Stimulated activated CD8-positive, alpha-beta memory T cell treated with anti-CD3 and anti-CD28 coated beads, Interleukin-4, amount 100 ng/mL, for 24 hours (primary cell): Measurements from ENCODE around the gene KCNQ1OT1.

Experiments
- DNase-seq: peaks from one replicate; pipeline ENCODE4 v3.0.0-alpha.2; 2020; ENCODE audit warnings: low read depth

KCNQ1OT1 gene

DNA sequence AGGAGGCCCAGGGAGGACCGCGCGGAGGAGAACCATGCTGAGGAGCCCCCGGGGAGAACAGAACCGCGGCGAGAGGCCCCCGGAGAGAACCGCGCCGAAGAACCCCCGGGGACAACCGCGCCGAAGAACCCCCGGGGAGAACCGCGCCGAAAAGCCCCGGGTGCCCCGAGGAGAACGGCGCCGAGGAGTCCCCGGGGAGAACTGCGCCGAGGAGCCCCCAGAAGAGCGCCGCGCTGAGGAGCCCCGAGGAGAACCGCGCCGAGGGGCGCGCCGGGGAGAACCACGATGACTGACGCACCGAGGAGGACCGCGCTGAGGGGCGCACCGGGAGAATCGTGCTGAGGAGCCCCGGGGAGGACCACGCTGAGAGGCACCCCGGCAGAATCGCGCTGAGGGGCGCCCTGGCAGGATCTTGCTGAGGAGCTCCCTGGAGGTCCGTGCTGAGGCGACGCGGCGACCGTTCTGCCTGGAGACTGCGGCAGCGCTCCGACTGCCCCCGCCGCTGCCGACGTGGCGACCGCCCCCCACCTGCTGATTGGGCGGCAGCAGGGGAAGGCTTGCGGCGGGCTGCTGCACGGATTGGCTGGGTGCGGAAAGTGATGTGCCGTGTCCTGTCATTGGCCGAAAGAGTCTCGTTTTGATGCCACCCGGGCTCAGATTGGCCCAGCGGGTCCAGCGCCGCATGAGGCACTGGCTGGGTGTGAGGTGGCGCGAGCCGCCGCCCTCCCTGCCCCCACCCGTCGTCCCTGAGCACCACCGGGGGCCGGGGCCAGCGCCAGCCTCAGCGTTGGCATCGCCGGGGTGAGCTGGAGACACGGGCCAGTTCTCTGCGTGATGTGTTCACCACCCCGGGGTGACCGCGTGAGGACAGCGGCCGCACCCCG is at the start of gene KCNQ1OT1:
Gene KCNQ1OT1, minus strand, starts transcription at position 464 of the 884 bp plus-strand sequence.
- peak; percentile 70 for DNase-seq

DNA sequence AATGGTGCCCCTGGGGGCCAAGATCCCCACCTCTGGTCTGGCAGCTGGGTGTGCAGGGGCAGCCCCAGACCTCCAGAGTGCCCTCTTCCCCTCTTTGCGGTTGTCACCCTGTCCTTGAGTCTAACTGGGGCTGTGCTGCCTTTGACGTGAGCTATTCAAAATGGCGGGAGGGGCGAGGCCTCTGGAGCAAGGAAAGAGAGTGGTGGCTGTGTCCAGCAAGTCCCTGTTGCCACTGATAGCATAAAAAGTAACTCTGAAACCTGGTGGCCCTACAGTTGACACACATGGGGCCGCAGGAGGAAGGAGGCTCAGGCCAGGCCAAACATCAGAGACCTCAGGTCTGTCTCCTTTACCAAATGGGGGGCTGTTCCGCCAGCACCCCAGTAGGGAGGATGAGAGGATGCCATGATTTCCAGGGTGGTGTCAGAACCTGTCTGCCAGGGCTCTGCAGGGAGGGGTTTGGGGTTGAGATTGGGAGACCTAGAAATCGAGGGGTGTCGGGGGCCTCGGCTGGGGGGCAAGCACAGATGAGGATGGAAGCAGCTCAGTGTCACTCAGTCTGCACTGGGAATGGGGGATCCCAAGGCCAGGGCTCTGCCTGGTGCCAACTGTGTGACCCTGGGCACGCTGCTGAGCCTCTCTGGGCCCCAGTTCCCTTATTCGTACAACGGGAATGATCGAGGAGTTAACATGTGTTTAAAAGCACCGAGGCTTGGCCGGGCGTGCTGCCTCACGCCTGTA is 49.2 kb upstream of the KCNQ1OT1 start:
- DNase-seq, result no peak

DNA sequence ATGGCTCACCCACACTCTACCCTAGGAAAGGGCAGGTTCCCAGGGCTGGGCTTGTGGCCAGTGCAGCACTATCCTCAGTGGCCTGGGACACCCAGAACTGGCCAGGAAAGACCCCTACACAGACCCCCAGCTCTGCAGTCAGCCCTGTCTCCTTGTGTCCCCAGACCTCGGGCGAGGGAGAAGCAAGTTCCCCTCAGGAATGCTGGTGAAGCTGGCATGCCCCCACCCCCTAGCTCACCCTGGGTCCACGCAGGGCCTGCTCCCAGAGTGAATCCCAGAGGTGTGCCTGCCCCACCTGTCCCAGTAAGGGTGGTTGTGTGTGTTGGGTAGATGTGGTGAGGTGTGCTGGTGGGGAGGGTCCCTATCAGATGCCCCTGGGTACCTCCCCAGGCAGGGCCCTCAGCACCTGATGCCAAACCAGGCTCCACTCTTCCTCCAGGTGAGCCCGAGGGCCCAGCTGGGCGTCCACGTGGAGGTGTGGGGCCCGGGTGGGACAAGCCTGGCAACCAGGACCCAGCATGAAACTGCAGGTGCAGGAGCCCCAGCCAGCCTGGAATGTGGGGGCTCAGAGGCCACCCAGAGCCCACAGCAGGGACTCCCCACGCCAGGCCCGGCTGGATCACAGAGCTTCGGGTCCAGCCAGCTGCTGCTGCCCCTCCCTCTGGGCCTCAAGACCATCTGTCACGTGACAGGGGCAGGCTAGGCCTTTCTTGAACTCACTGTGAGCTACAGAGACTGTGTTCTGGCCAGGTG is 48.4 kb upstream of the KCNQ1OT1 start:
- no peak for DNase-seq

DNA sequence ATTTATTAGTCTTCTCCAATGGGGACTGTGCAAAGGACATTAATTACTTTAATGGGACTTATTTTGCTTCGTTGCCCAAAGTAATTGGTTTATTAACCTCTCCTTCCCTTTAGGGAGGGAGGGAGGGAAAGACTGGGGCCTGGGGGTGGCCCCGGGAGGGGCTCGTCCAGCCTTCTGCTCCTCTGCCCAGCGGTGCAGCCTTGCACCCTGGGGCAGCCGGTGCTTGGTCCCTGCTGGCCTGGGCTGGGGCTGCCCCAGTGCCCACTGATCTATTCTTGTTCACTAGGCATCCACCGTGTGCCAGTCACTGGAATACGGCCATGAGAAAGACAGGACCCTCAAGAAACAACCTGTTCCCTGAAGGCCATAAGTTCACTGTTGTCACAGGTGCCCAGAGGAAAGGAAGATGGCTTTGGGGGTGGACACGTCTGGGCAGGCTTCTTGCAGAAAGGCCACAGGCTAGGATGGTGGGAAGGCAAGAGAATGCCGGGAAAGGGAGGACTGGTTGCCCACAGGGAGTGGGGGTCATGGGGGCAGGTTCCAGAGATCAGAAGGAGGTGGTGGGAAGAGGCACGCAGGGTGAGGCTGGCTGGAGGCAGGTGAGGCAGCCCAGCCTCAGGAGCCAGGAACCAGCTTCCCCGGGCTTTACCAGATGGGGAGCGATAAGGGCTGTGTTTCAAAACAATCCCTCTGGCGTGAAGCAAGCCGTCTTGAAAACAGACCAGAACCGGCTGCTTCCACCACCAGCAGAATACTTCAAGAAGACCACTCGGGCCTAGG is 47.6 kb upstream of the KCNQ1OT1 start:
- DNase-seq, result no peak

DNA sequence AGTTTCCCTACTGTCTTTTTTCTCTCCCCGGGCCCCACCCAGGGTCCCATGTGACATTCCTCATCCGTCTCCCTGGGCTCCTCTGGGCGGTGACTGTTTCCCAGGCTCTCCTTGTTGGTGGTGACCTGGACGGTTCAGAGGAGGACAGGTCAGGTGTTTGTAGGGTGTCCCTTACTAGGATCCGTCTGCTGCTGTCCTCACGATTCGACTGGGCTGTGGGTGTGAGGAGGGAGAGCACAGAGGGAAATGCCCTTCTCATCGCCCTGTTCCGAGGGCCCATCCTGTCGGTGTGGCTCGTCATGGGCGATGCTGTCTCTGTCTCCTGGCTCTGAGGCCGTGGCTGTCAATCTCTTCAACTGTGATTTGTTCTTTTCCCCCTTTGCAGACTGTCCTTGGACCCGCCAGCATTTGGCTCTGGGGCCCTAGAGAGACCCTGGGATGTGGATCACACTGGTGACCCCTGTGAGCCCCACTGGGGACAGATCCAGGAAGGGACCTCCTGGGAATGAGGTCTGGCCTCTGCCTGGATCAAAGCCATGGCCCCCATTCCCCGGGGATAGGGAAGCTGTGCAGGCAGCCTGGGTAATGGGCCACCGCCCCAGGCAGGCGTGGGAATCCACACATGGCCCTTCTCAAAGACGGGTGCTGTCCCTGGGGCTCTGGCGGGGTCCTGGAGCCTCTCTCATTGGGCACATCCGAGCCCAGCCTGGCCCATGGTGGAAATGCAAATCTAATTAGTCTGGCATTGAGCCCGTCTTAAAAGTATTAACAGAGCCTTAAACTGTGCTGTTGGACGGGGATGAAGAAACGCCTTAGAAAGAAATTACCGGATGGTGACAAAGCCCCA is 46.8 kb upstream of the KCNQ1OT1 start:
- no peak for DNase-seq

DNA sequence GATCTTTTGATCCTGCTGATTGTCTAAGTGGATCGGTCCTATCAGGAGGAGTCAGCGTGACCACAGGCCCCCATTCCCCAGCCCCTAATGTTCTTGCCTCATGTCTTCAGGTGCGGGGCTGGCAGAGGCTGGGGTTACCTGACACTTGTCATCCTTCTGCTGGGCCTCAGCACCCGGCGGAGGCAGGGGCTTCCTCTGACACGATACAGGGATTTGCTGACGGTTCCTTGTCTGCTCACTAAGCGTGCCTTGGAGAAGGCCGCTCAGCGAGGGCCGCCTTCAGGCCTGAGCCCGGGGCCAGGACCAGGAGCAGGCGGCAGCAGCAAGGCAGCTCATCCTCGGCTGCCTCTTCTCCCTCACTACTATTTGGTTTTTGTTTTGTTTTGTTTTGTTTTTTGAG is 45.7 kb upstream of the KCNQ1OT1 start:
- no peak for DNase-seq

DNA sequence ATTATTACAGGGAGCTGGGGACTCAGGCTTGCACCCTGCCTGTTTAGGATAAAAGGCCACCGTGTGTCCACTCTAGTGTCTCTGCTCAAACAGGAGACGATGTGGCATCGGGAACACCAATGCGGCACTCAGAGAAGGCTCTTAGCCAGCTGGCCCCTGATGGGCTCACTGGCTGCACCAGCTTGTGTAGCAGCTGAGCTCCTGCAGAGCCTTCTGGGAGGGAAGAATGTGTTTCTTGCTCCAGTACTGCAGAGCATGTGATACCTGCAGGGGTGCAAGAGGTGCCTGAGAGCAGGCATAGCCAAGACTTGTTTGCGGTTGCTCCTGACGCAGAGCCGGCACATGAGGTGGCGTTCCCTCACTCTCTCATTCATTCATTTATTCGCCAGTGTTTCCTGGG is 44.4 kb upstream of the KCNQ1OT1 start:
- no peak for DNase-seq

DNA sequence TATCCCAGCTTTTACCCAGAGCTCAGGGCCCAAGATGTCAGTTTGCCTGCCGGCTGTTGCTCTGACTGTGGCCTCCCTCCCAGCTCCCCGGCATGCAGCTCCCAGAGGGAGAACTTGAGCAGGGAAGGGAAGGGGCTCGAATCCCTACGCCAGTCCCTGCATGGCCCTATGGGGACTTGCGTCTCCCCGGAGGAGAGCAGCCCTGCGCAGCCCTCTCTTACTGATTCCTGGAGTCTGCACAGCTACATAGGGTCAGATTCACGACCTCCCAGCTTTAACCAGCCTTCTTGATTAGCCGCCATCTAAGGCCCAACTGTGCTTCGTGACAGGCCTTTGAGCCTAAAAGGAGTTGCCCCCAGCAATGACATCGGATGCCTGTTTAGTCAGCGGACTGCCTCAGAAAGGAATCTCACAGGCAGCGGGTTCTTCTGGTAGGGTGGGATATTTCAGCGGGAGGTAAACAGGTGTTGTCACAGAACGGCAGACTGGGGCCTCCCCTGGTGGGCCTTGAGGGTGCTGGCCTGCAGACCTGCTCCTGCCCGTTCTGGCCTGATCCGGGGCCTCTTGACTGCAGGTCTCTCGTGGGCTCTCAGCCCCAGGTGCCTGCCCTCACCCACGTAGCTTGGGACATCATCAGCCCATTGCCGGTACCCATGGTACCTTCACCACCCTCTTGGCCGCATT is 43.8 kb upstream of the KCNQ1OT1 start:
- no peak for DNase-seq

DNA sequence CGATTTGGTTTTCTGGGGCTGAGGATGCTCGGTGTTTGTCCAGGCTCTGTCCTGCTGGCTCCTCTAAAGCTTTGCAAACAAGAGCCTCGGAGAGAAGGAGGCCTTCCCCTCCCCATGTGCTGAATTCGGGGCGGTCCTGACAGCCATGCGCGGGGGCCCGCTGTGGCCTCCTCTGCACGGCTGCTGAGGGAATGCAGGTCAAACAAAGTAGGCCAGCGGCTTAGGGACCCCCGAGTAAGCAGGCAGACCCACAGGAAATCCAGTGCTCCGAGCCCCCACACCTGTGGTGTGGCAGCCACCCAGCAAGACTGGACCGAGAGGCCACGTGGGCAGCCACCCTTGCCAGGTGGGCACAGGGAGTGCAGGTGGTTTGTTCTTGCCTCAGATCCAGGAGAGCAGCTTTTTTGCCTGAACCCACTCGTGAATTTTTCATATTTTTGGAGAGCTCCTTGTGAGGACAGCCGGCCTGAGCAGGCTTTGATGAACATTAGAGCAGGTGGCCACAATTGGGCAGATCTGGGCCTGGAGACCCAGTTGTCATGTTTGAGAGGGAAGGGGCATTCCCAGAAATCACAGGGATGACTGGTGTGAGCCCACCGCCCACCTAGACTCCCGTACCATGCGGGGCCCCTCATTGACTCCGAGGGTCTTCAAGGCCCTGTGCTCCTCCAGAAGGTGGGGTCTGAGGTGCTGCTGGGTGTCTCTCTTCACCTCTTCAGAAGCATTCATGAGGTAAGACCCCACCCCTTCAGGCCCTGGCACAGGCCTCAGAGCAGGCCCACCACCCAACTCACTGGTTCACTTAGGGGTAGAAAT is 43.0 kb upstream of the KCNQ1OT1 start:
- no peak for DNase-seq

DNA sequence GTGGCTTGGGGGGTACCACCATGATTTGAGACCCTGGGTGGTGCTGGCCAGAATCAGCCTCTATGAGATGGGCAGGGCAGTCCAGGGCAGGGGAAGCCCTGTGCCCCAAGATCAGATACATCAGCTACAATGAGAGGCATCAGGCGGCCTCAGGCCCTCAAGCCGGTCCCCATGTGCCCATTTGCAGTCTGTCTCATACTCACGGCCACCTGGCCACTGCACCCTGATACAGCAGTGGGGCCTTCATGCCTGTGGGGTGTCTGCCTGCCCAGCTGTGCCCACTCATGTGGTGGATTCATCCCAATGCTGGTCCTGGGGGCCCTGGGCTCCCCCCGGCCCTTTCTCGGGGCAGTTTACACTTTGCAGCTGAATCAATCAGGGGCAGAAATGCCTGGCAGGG is 42.4 kb upstream of the KCNQ1OT1 start:
- DNase-seq, result no peak

DNA sequence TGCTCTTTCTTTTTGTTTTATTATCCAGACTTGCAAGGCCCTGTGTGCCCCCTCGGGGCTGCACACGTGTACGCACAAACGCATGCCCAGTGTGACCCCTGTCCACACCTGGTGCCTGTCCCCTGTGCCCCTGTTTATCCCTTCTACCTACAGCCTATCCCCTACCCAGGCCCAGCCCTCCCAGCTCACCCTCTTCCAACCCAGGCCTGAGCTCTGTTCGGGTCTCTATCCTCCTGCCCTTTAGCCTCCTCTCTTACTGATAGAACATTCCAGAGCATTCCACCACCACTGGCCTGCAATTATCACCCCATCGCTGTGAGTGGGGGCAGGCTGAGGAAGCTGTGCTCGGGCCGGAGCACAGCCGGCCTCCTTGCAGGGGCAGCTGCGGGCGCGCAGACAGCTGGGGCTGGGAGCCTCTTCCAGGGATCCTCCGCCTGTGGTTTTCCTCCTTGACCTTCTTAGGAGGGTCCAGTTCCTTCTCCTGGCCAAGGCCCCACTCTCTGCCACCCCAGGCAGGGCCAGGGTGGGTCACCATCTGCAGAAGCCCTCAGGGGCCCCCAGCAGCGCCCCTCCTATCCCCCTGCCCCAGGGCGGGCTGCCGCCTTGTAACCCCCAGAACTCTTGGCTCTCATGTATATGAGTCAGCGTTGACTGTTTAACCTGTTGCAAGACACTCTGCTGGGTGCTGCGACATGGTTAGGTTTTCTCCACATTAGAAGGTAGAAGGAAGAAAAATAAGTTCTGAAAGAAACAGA is 41.8 kb upstream of the KCNQ1OT1 start:
- DNase-seq, result no peak

DNA sequence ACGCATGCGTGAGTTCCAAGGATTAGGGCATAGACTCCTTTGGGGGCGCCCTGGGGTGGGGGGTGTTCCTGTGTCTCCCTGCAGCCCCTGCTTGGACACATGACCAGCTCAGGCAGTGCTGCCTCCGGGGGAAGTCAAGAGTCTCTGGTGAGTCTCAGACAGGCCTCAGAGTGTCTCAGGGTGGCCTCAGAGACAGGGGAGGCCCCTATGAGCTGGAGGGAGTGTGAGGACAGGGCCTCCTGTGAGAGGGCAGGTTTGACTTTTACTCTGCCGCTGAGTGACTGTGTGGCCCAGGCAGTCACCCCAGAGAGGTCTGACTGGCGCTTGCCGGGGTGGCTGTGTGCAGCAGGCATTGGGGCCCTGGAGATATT is 41.2 kb upstream of the KCNQ1OT1 start:
- DNase-seq, result no peak

DNA sequence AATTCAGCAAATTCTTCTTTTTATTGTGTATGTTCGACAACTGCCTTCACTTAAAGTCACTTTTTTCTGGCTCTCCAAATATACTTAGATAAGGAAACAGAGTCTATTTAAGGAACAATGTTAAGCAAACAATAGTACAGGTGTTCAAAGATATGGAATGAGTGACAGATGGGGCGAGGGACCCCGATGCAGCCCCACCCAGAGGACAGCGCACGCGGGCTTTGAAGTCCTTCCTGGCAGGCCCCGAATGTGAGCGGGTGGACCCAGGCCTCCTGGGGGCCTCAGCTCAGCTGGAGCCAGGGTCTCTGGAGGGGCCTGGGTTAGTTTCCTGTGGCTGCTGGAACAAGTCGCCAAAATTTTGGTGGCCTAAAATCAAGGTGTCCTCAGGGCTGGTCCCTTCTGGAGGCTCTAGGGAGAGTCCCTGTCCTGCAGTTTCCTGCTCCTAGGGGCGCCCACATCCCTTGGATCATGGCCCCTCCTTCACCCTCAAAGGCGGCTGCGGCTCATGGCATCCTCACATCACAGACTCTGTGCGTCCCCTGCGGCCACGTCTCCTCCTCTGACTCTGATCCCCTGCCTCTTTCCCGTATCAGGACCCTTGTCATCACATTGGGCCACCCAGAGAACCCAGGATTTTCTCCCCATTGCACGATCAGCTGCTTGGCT is 40.6 kb upstream of the KCNQ1OT1 start:
- DNase-seq, result no peak

DNA sequence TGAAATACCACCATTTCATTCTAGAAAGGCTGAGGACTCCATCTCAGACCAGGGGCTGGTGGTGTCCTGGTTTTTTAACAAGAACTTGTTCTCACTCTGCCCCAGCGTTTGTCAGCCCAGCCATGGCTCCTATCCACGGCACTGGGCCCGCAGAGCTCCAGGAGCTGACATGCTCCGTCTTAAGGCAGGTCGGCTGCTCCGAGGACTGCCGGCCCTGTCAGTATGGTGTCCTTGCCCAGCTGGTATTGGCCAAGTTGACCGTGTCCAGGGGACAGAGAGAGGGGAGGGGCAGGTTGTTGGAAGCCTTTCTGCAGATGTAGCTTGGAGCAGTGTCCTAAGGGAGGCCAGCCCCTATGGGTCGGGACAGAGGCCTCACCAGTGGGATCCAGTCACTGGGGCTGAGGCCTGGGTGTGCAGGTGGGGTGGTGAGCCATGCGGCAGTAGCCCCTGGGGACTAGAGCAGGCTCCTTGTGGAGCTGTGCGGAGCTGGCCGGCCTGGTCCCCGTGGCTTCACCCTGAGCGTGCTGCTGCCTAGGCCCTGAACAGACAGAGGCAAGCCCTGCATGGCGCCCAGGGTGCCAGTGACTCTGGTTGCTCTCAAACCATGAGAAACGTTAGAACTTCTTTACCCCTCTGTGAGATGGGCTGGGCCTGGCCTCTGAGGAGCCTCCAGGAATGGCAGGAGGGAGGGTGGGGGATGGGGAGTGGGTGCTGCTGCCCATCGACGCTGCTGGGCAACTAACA is 39.9 kb upstream of the KCNQ1OT1 start:
- DNase-seq, result no peak

DNA sequence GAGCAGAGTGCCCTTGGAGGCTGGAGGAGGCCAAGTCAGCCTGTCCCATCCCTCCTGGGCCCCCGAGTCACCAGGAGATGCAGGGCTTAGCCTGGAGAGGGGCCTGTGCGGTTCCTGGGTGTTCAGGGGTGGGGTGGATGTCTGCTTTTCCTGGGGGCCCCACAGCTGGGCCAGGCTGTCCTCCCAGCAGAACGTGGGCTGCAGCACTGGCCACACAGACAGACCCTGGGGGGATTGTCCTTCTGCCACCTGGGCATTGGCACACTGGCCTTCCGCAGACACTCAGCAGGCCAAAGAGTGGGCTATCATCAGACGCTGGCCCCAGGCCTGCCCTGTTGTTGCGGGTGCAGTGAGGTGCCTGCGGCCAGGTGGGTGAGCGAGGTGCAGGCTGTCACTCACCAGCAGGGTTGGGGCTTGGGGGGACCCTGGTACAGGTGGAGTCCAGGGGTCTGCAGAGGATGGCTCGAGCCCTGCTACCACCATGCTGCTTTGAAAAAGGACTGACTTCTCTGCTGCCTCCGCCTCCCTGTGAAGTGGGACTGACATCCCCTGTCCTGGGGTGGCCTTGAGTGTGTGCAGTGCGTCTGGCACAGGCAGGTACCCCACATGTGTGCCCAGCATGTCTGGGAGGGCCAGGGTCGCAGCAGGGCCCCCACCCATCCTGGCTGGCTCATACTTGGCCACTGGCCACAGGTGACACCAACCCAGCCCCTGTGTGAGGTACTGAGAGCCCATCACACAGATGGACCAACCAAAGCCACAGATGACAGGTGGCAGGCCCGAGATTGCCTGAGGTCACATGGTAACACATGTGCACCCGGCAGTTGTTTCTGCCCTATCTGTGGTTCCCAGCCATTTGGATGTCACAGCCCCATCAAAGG is 39.0 kb upstream of the KCNQ1OT1 start:
- no peak for DNase-seq

DNA sequence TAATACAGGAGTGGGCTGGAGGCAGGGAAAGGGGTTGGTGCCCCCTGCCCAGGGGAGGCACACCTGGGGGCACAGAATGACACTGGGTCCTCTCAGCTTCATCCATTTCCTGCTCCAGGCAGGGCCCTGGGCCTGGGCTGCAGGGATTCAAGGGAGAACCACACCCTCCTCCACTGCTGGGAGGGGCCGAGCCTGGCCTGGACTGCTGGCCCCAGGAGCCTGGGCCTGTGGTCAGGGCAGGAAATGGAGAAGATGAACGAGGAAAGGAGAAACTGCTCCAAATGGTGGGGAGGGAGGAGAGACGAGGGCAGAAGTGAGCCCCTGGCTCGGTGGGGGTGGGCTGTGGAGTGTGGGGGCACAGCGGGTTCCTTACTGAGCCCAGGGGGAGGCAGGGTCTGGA is 38.1 kb upstream of the KCNQ1OT1 start:
- no peak for DNase-seq

DNA sequence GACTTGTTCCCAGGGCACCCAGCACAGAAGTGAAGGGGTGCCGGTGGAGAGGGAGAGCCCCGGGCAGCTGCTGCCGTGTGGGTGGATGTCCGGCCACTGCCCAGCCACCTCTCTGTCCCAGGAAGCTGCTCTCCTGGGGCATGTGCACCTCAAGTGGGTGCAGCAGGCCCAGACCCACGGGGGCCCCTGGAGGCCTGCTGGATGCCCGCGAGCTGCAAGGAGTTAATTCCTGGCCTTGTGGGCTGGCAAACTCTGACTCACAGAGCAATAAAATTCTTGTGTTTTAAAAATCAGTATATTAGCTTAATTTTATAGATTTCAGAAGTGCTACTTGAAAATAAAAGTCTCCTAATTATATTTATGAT is 37.4 kb upstream of the KCNQ1OT1 start:
- DNase-seq, result no peak
